Measurements from ENCODE around the gene ACTRT2.

The ACTRT2 gene

GRCh38 chr1:2983706-2984398 lies 37.4 kb upstream of the ACTRT2 start:
- DNase-seq: no peak

- DNase-seq: no peak
These were observed 36.7 kb upstream of the ACTRT2 start for GRCh38 chr1:2984399-2985061.

GRCh38 chr1:2985067-2985561 lies 36.2 kb upstream of the ACTRT2 start:
- DNase-seq: no peak

GRCh38 chr1:2985694-2986548 lies 35.3 kb upstream of the ACTRT2 start:
- no peak for DNase-seq

- no peak for DNase-seq
These were observed 34.5 kb upstream of the ACTRT2 start for GRCh38 chr1:2986549-2987305.

- DNase-seq: no peak
These were observed 33.5 kb upstream of the ACTRT2 start for GRCh38 chr1:2987773-2988172.

GRCh38 chr1:2988256-2988655 lies 33.0 kb upstream of the ACTRT2 start:
- no peak for DNase-seq

GRCh38 chr1:2989185-2989584 lies 32.1 kb upstream of the ACTRT2 start:
- no peak for DNase-seq

- no peak for DNase-seq
These were observed 31.3 kb upstream of the ACTRT2 start for GRCh38 chr1:2989976-2990375.

- no peak for DNase-seq
These were observed 30.7 kb upstream of the ACTRT2 start for GRCh38 chr1:2990376-2991115.

GRCh38 chr1:2991753-2992495 lies 29.3 kb upstream of the ACTRT2 start:
- no peak for DNase-seq

GRCh38 chr1:2998503-2999100 lies 22.7 kb upstream of the ACTRT2 start:
- DNase-seq: no peak

- DNase-seq: no peak
These were observed 22.1 kb upstream of the ACTRT2 start for GRCh38 chr1:2999138-2999537.

GRCh38 chr1:2999571-2999970 lies 21.7 kb upstream of the ACTRT2 start:
- no peak for DNase-seq

GRCh38 chr1:3000214-3000613 lies 21.1 kb upstream of the ACTRT2 start:
- DNase-seq: no peak

GRCh38 chr1:3000671-3001470 lies 20.4 kb upstream of the ACTRT2 start:
- DNase-seq: no peak

GRCh38 chr1:3001471-3002348 lies 19.6 kb upstream of the ACTRT2 start:
- no peak for DNase-seq

GRCh38 chr1:3002349-3003038 lies 18.8 kb upstream of the ACTRT2 start:
- no peak for DNase-seq

All from stimulated activated CD4-positive, alpha-beta T cell treated with anti-CD3 and anti-CD28 coated beads, Interleukin-2, amount 100 ng/mL, for 24 hours (primary cell).